OCI-M2 (cell line): Measurements from ENCODE around the gene ACBD7.

Experiments
- DNase-seq: peaks from one replicate; lab custom pipeline; 2025; ENCODE audit not compliant: unreplicated experiment; lab: John Stamatoyannopoulos, UW

ACBD7 gene

DNA sequence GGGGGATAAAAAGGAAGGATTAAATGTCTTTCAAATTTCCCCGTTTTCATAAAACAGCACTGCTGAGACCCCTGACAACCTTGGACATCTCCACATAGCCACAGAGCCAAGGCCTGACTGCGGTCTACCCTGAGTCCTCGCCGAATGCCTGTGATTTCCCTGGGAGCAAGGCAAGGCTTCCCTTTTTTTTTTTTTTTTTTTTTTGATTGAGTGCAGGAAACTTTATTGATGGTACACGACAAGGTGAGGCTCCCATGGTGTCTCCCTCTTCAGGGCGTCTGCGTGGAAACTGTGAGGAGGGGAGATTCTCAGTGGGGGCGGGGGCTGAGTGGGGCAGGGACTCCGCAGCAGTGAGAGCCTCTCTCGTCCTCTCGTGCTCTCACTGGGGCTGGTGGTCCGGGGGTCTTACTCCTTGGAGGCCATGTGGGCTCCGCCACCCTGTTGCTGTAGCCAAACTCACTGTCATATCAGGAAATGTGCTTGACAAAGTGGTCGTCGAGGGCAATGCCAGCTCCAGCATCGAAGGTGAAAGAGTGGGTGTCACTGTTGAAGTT is 4.4 kb upstream of the ACBD7 start:
- no peak for DNase-seq

DNA sequence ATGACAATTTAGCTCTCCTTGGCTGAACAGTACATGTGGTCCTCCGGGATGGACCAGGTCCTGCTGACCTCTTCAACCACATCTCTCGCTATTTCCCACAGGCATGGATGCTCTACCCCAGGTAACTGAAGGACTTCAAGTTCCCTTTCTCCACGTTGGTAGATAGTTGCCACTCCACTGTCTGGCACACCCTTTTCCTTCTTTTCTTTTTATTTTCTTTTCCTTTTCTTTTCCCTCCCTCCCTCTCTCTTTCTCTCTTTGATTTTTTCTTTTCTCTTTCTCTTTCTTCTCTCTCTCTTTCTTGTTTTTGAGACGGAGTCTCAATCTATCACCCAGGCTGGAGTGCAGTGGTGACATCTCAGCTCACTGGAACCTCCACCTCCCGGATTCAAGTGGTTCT is 2.8 kb upstream of the ACBD7 start:
- no peak for DNase-seq

DNA sequence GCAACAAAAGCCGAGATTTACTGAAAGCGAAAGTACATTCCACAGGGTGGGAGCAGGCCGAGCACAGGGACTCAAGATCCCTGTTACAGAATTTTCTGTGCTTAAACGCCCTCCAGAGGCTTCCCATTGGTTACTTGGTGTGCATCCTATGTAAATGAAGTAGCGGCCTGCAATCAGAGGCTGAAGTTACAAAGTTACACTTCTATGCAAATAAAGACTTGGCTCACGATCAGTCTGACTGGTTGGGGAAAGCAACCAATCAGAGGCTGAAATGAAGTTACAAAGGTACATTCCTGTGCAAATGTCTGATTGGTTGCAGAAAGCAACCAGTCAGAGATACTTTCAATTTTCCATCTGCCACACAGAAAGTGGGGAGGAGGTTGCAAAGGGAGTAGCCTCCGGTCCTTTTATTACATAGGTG is 4.1 kb downstream of the ACBD7 start:
- no peak for DNase-seq

DNA sequence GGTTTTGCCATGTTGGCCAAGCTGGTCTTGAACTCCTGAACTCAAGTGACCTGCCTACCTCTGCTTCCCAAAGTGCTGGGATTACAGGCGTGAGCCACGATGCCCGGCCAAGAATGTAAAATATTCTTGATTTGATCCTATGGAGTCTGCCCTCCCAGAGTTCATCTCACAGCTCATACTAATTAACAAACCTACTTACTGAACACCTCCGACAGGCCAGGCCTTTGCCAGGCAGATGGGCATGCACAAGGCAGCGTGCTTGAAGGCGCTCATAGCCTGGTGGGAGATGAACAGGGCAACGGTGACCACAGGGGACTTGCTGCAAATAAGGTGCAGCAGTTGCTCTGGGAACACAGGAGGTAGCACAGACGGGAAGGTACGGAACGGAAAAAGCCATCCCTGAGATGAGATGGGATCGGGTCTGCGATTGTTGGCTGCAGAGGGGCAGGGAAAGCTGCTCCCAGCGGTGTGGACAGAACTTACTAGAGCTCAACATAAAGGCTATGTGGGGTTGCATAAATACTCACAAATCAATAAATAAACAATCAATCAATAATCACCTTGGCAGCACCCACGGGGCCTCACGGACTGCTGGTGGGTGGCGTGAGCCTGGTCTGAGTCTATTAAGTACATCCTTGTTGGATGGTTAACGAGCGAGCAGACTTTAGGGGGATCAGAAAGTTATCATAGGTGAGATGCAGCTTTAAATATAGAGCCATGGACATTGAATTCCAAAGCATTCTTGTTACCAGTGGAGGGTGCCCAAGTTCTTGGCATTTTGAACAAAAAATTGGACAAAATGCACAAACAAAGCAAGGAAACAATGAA is 4.7 kb downstream of the ACBD7 start:
- DNase-seq = no peak

DNA sequence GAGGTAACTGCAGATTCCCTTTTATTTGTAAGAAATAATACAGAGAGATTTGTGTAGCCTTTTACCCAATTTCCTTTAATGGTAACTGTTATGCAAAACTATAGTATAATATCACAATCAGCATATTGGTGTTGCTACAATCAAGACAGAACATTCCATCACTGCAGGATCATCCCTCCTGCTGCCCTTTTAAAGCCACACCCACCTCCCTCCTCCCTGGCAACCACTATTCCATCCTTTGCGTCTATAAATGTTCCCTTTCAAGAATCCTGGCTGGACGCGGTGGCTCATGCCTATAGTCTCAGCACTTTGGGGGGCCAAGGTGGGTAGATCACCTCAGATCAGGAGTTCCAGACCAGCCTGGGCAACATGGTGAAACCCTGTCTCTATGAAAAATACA is 13.2 kb downstream of the ACBD7 start:
- DNase-seq = no peak

DNA sequence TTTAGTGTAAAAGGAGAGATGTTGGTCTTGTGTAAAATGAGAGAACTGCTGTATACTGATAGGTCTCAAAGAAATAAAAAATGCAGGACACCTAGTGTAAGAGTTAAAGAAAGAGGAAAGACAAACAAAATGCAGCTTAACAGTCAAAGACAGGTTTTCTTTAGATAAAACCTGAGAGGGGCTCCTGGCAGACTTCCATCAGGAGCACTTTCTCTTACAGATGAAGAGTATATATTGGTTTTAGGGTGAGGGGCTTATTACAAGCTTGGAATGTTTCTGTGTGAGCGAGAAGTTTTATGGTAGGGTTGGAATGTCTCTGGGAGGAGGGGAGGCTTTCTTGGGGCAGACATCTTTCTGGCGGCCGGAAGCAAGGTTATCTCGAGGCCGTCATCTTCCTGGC is 16.2 kb downstream of the ACBD7 start:
- DNase-seq = no peak

DNA sequence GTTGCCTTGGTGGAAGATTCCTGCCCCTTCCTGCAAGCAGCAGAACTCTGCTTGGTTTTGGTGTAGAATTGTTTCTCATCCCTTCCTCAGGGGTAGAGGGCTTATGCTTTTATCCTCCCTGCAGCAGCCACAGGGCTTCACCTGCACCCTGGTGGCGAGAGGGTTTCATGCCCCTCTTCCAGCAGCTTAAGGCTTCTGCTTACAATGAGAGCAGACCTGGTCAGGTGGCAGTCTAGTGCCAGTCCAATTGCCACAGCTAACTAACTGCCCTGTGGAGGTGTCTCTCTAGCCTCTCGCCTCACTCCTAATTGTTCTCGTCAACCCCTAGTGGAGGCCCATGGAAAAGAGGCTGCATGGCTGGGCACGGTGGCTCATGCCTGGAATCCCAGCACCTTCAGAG is 19.3 kb downstream of the ACBD7 start:
- DNase-seq = no peak

DNA sequence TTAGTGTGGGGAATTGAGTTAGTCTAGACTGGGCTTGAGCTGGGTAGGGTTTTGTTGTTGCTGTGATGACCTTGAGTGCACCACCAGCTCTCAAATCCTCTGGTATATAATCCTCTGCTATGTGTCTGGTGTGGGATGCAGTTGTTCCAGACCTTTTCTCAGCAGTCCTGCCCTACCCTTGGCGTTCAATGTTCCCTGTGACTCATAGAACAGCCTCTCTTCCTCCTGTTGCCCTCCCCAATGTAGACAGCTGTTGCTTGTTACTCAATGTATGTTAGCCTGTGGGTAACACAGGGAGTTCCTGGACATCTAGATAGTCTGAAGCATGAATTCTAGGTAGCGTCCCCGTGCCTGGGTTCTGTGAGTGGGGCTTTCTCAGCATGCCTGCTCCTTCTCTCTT is 19.8 kb downstream of the ACBD7 start:
- DNase-seq = no peak

DNA sequence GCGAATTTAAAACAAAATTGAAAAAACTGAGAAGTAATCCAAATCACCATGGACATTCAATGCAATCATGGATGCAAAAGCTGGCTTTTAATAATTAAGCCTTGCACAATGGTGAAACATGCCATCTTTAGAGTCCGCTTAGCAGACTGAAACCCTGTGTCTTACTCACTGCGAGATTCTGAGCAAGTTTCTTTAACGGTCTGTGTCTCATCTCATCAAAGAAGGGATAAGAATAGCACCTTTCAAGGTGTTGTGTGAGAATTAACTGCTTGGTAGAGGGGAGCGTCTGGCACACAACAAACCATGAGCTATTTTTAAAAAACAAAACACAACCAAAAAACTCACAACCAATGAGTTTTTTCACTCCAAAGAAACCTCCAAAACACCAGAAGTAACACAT is 21.4 kb downstream of the ACBD7 start:
- no peak for DNase-seq

DNA sequence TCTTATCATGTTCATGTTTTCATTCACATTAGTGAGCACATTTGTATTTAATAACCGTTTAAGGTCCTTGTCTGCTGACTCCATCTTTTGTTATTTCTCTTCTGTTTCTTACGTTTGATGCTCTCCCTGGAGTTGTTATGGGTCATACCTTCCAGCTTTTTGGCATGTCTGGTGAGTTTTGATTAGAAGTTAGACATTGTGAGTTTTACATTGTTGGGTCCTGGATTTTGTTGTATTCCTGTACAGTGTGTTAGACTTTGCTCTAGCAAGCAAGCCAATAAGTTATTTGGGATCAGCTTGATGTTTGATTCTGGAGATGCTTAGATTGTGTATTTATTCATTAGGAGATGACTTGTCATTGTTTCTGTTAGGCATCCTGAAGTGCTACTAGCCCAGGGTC is 27.9 kb downstream of the ACBD7 start:
- no peak for DNase-seq

DNA sequence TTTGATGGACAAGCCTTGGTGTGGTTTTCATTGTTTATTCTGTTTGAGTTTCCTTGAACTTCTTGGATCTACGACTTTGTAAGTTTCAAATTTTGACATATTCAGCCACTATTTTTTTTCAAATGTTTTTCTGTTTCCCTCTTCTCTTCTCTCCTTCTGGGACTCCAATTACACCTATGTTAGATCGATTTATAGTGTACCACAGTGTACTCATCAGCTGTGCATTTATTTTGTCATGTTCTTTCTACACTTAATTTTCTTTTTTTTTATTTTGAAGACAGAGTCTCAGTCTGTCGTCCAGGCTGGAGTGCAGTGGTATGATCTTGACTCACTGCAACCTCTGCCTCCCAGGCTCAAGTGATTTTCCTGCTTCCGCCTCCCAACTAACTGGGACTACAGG is 28.7 kb downstream of the ACBD7 start:
- DNase-seq = no peak

DNA sequence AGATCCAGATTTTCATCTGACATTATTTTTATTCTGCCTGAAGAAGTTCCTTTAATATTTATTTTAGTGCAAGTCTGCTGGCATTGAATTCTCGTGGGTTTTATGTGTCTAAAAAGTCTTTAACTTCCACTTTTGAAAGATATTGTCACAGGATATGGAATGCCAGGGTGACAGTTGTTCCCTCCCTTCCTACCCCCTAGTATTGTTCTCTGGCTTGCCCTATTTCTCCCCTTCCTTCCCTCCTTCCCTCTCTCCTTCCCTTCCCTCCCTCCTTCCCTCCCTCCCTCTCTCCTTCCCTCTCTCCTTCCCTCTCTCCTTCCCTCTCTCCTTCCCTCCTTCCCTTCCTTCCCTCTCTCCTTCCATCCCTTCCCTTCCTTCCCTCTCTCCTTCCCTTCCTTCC is 29.9 kb downstream of the ACBD7 start:
- DNase-seq = no peak

DNA sequence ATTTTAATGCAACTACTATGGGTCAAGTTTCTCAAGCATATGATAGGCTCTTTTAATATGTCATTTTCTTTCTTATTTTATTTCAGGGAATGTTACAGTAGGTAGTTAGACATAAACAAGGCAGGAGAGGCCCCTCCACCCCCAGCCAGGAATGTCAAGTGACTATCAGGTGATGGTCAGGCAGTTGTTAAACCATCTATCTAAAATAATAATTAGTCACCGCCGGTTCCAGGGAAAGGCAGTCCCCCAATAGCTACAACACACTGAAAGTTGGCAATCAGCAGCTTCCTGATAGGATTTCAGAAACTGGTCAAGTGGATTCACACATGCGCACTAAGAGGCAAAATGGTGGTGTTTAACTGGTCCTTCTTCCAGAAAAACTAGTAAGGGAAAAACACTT is 35.5 kb downstream of the ACBD7 start:
- DNase-seq = no peak

DNA sequence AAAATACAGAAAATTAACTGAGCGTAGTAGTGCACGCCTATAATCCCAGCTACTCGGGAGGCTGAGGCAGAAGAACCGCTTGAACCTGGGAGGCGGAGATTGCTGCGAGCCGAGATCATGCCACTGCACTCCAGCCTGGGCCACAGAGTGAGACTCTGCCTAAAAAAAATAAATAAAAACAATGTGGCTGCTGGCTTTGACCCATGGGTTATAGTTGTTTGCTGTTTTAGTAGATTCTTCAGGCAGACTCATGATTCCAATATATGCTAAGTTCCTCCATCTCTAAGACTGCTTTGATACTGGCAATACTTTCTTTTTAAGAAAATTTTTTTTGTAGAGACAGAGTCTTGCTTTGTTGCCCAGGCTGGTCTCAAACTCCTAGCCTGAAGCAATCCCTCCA is 36.5 kb downstream of the ACBD7 start:
- no peak for DNase-seq

DNA sequence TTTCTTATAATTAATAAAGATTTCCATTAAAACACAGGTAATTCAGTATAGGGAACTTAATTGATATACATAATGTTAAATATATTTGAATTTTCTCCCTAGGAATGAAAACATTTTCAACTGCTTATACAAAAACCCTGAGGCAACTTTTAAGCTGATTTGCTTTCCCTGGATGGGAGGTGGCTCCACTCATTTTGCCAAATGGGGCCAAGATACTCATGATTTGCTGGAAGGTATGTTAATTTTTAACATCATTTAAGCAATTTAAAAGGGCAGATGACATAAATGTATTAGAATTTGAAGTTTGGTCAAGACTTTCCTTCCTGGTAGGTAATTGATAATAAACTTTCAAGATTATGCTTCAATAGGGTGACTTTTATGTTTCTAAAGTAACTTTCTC is 39.0 kb downstream of the ACBD7 start:
- no peak for DNase-seq

DNA sequence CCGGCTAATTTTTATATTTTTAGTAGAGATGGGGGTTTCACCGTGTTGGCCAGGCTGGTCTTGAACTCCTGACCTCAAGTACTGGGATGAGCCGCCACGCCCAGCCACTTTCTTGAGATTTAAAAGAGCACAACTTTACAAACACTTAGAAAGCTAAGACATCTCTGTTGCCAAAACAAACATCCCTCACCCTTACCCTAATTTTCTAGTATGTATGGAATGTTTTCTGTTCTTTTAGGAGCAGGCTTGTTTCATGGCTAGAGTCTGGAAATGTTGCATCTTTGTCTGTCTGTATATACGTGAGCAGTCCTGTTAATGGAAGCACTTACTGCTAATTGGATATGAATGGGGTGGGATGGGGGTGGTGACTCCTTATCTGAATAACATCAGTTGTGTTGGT is 42.0 kb downstream of the ACBD7 start:
- DNase-seq = no peak

DNA sequence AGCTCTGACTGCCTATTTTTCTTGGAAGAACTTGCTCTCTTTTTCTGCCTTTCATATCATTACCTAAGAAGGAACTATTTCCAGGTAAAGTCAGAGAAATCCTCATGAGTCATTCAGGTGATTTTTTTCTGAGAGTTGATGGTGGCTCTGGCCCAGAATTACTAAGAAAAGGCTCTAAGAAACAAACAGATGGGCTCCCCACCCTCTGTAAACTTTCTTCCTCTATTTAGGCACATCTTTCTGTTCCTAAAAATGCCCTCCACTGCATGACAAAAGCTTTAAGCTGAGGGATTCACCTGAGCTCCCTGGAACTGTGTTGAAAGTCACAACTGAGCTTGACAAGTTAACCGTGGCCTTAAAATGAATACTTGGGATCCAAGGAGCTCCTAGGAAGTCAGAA is 43.2 kb downstream of the ACBD7 start:
- DNase-seq = no peak

DNA sequence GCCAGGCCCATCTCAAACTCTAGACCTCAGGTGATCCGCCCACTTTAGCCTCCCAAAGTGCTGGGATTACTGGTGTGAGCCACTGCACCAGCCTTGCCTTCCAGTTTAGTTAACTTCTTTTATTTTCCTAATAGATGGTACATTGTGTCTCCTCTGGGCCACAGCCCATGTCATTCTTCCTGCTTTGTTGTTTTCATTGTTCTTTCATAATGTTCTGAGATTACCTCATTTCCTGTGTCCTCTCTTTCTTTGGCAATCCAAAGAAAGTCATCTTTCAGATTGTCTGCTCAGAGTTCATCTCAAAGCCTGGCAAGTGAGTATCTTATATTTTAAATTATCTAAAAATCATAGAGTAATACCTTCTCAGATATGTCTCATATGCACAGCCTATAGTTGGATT is 44.9 kb downstream of the ACBD7 start, which contains the start of gene OLAH:
OLAH (plus strand) TSS at position 270 of the 400 bp plus-strand sequence. CDS start 3,346 bp downstream, outside the sequence.
- DNase-seq = no peak

DNA sequence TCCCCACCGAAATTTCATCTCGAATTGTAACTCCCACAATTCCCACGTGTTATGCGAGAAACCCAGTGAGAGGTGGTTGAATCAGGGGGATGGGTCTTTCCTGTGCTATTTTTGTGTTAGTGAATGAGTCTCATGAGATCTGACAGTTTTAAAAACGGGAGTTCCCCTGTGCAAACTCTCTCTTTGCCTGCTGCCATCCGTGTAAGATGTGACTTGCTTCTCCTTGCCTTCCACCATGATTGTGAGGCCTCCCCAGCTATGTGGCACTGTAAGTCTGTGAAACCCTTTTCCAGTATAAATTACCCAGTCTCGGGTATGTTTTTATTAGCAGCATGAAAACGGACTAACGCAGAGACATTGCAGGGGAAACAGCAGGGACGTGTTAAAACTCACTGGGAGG is 50.2 kb downstream of the ACBD7 start:
- DNase-seq = no peak

DNA sequence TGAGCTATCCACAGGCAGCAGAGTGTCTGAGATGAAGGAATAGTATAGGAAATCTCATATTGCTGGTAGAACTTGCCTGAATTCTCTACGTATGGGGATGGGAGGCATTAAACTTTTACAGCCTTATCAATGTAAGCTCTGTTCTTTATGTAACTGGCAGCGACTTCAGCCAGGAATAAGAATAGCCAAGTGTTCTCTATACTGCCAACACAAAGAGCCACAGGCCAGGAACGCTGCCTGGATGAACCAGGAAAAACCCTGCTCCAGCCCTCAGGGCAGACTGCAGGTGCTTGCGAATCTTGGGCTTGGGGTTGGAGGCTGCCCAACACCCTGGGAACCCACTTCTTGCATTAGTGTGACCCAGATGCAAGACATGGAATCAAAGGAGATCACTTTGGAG is 50.9 kb downstream of the ACBD7 start:
- DNase-seq = no peak

DNA sequence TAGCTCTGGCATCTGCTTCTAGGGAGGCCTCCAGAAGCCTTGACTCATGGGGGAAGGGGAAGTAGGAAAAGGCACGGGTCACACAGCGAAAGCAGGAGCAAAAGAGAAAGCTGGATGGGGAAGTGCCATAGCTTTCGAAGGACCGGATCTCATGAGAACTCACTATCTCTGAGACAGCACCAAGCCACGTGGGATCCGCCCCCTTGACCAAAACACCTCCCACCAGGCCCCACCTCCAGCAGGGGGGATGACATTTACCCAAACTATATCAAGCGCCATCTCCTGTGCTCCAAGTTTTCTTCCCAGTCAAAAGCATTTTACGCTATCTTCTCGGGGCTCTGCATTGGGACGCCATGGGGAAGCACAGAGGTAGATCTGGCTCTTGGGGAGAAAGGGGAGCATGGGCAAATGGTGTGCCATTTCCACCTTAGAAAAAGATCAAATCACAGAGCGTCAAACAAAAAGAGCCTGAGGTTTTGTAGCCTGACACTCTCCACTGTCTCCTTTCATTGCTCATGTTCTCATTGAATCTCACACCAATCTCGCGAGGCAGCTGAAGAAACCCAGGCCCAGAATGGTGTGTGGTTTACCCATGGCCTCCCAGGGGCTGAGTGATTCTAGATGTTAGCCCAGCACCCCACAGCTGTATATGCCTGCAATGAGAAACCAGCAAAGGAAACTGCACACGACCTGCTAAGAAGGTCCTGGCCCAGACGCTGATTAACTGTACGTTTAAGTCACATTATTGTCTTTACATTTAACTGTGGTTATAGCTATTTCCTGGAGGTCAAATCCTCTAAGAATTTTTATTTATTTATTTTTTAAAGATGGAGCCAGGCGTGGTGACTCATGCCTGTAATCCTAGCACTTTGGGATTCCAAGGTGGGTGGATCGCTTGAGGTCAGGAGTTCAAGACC is 52.9 kb downstream of the ACBD7 start:
- no peak for DNase-seq

DNA sequence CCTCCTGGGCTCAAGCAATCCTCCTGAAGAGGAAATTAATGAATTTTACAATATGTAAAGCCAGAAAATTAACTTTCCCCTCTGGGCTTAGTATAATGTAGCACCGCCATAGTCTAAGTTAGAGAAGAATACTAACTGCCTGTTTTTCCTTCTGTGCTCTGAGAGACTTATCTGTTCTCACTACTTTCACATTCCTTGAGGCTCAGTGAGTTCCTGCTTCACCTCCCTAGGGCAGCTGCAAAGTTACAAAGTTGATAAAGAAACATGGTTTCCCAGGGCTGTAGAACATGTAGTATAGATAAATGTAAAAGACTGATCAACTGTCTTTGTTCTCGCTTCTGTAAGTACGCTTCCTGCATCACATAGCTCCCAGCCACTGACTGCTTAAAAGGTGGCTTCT is 60.8 kb downstream of the ACBD7 start:
- peak; percentile 34 for DNase-seq
